Fibroblast of mammary gland (primary cell): ENCODE data around the gene MICU2.
"Not testable (repeated sequence)": the region's sequence is repeated elsewhere in the genome, so short reads cannot be mapped to it uniquely, and the experiment has no call there.

Source experiments
- DNase-seq: peaks from one replicate; pipeline ENCODE4 v3.0.0-alpha.2; 2010; ENCODE audit warnings: low read depth
- H3K4me3 ChIP-seq: 2 replicates; pipeline ENCODE4 v1.5.1; 2011; ENCODE audit warnings: low read depth, mild to moderate bottlenecking, low read length, moderate library complexity; ENCODE audit not compliant: control insufficient read depth
- TF ChIP-seq, protein P1 (sequence below): conservative IDR thresholded peaks from 2 replicates; pipeline ENCODE4 v1.5.1; 2011; ENCODE audit warnings: low read depth, low read length, inconsistent platforms; ENCODE audit not compliant: control insufficient read depth, insufficient read depth

Gene MICU2

DNA sequence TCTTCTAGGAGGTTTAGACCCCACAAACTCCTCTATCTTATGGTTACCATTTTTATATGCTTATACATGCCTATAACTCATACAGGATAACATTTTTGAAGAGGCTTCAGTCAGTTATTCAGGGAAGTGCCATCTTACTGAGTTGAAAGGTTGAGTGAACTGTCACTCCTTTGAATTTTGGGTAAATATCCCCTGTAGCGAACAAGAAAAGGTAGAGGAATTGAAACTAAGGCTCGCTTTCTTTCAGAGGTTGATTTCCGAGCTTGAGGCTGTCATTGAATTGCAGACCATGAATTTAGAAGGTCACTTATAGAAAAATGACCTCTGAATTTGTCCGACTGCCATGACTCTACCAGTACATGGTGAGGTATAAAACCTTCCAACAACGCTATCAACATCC, 35.1 kb downstream of the MICU2 start:
- TF ChIP-seq, protein P1, sequence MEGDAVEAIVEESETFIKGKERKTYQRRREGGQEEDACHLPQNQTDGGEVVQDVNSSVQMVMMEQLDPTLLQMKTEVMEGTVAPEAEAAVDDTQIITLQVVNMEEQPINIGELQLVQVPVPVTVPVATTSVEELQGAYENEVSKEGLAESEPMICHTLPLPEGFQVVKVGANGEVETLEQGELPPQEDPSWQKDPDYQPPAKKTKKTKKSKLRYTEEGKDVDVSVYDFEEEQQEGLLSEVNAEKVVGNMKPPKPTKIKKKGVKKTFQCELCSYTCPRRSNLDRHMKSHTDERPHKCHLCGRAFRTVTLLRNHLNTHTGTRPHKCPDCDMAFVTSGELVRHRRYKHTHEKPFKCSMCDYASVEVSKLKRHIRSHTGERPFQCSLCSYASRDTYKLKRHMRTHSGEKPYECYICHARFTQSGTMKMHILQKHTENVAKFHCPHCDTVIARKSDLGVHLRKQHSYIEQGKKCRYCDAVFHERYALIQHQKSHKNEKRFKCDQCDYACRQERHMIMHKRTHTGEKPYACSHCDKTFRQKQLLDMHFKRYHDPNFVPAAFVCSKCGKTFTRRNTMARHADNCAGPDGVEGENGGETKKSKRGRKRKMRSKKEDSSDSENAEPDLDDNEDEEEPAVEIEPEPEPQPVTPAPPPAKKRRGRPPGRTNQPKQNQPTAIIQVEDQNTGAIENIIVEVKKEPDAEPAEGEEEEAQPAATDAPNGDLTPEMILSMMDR = no peak
- H3K4me3 ChIP-seq = no peak overlapping the region
- no peak for DNase-seq

DNA sequence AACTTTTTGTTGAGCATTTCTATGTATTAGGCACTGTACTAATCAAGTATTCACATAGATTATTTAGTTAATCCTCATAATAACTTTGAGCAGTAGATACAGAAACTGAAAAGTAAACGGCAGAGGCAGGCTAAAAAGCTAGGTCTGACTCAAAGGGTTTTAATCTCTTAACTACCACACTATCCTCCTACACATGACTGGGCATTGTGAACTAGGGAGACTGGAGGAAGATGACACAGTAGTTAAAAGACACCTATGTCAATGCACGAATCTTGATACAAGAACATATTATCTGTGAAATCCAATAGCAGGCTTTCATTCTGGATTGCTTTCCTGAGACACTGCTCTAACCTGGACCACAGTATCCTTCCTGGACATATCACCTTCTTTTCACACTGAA, 36.3 kb downstream of the MICU2 start:
- DNase-seq = no peak
- H3K4me3 ChIP-seq = no peak overlapping the region
- TF ChIP-seq, protein P1 = no peak

- DNase-seq = peak; percentile 34
- TF ChIP-seq, protein P1 = peak; percentile 57
- H3K4me3 ChIP-seq = no peak overlapping the region
Measured at GRCh38 chr13:21557995-21558394, 46.0 kb downstream of the MICU2 start.

DNA sequence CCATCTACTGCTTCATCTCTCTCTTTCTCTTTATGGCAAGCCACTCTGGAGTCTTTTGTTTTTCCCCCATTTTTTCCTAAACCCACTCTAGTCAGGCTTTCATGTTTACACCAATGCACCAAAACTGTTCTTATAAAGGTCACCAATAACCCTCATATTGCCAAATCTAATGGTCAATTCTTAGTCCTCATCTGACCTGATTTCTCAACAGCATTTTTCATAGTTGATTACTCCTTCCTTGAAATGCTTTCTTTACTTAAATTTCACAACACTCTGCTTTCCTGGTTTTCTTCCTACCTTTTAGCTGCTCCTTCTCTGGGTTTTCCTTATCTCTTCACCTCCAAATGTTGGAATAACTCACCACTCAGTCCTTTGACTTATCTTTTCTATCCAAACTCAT, 47.9 kb downstream of the MICU2 start:
- TF ChIP-seq, protein P1 = no peak
- H3K4me3 ChIP-seq = no peak overlapping the region
- DNase-seq = peak; percentile 38

- not testable (repeated sequence) for DNase-seq, H3K4me3 ChIP-seq
Measured at GRCh38 chr13:21553261-21553660, 50.7 kb downstream of the MICU2 start.

- TF ChIP-seq, protein P1 = no peak
- no peak overlapping the region for H3K4me3 ChIP-seq
- DNase-seq = no peak
Measured at GRCh38 chr13:21550918-21551317, 53.1 kb downstream of the MICU2 start.

- H3K4me3 ChIP-seq = no peak overlapping the region
- TF ChIP-seq, protein P1 = no peak
- DNase-seq = no peak
Measured at GRCh38 chr13:21549633-21550032, 54.3 kb downstream of the MICU2 start.
